Measurements from ENCODE around the gene SPATA31C2.

DNA sequence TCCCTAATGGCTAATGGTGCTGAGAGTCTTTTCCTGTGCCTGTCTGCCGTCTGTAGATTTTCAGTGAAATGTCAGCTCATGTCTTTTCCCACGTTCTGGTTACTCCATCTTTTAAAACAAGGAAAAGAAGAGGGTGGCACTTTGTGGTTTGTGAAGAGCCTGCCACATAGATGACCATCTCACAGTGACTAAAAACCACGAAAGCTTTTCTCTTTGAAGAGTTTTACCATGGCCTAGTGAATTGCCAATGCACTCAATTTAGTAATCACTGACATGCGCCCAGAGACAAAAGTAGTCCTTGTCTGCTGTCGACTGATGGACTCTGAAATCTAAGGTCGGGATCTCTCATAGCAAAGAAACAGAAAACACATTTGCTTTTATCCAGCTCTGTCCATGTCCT, 50.4 kb downstream of the SPATA31C2 start:
- TF ChIP-seq EZH2 (IDR thresholded peaks at IDR 0.05; ENCODE audit: borderline replicate concordance, low read length) = no peak
- TF ChIP-seq, protein P1, sequence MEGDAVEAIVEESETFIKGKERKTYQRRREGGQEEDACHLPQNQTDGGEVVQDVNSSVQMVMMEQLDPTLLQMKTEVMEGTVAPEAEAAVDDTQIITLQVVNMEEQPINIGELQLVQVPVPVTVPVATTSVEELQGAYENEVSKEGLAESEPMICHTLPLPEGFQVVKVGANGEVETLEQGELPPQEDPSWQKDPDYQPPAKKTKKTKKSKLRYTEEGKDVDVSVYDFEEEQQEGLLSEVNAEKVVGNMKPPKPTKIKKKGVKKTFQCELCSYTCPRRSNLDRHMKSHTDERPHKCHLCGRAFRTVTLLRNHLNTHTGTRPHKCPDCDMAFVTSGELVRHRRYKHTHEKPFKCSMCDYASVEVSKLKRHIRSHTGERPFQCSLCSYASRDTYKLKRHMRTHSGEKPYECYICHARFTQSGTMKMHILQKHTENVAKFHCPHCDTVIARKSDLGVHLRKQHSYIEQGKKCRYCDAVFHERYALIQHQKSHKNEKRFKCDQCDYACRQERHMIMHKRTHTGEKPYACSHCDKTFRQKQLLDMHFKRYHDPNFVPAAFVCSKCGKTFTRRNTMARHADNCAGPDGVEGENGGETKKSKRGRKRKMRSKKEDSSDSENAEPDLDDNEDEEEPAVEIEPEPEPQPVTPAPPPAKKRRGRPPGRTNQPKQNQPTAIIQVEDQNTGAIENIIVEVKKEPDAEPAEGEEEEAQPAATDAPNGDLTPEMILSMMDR (IDR thresholded peaks at IDR 0.05; ENCODE audit: low read length) = no peak
